Activated CD8-positive, alpha-beta T cell treated with anti-CD3 and anti-CD28 coated beads for 36 hours (primary cell): ENCODE measurements around the gene TSHZ3. TPM values are rescaled to one million over a fixed set of nuclear protein-coding genes. Genes with fewer than 3 reads are reported as not detected.

Source experiments
- ATAC-seq: fragments of 200-7000 bp; cut with Tn5 transposase; one replicate; pipeline ENCODE4 v1.10.0; 2021; ENCODE audit warnings: mild to moderate bottlenecking, moderate library complexity
- CTCF ChIA-PET: fragments of 350-600 bp; sonication (Branson Sonifier 250); formaldehyde crosslinking; loops from one replicate; lab custom pipeline; 2021; ENCODE audit warnings: antibody characterized with exemption; lab: Charles Lee
- POLR2A ChIA-PET: fragments of 350-600 bp; sonication (Branson Sonifier 250); formaldehyde crosslinking; loops from one replicate; lab custom pipeline; 2021; ENCODE audit warnings: antibody characterized with exemption; lab: Charles Lee
- DNase-seq: peaks from one replicate; pipeline ENCODE4 v3.0.0-alpha.2; 2020
- H3K27ac Mint-ChIP-seq: one replicate; pipeline ENCODE4 v1.8.0; 2021; ENCODE audit warnings: mild to moderate bottlenecking, mixed read lengths
- H3K27me3 Mint-ChIP-seq: one replicate; pipeline ENCODE4 v1.8.0; 2021; ENCODE audit warnings: mixed read lengths
- H3K36me3 Mint-ChIP-seq: one replicate; pipeline ENCODE4 v1.8.0; 2021; ENCODE audit warnings: low read depth, mixed read lengths
- H3K4me1 Mint-ChIP-seq: one replicate; pipeline ENCODE4 v1.8.0; 2021; ENCODE audit warnings: low read depth, mixed read lengths
- H3K4me3 Mint-ChIP-seq: one replicate; pipeline ENCODE4 v1.8.0; 2021; ENCODE audit warnings: mild to moderate bottlenecking, moderate library complexity, mixed read lengths
- H3K9me3 Mint-ChIP-seq: one replicate; pipeline ENCODE4 v1.8.0; 2021; ENCODE audit warnings: mixed read lengths
- intact Hi-C: fragments of 100-400 bp; cut with micrococcal nuclease; formaldehyde crosslinking; loops from one replicate; pipeline ENCODE4 v1.10.0; 2022
- total RNA-seq, 2 experiments: library from RNA; stranded (reverse); gene quantifications; one replicate each; pipeline ENCODE4 v1.2.3, GENCODE V29; 2021
- TF ChIP-seq, protein P1 (sequence below): fragments of 200-600 bp; IDR thresholded peaks from one replicate; pipeline ENCODE4 v1.8.0; 2022; ENCODE audit warnings: antibody characterized with exemption, mild to moderate bottlenecking

TSHZ3 gene
- total RNA-seq, 2 experiments from 2014 or later: 0.16 to 0.38 TPM

DNA sequence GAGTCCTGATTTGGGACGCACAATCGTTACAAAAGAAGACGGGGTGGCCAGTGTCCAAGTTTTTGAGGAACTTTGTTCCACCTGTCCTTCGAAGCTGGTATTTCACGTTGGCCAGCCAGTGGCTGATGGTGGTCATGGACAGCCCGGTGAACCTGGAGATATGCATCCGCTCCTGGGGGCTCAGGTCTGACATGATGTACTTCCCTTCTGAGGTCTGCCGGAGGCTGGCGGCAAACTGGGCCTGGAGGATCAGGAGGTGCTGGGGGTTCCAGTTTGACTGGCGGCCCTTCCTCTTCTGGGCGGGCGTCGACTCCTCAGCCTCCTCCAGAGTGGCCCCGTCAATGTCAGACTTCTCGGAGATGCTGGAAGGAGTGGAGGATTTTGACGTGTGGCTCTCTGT, 72.4 kb downstream of the TSHZ3 start:
- no peak for DNase-seq
- H3K27ac Mint-ChIP-seq: no peak overlapping the region
- ChIA-PET POLR2A (no interaction called here), CTCF (no interaction called here)
- H3K27me3 Mint-ChIP-seq: peaks cover 1% of the 10 kb centered on the region
- intact Hi-C loops: no loop called here
- TF ChIP-seq, protein P1, sequence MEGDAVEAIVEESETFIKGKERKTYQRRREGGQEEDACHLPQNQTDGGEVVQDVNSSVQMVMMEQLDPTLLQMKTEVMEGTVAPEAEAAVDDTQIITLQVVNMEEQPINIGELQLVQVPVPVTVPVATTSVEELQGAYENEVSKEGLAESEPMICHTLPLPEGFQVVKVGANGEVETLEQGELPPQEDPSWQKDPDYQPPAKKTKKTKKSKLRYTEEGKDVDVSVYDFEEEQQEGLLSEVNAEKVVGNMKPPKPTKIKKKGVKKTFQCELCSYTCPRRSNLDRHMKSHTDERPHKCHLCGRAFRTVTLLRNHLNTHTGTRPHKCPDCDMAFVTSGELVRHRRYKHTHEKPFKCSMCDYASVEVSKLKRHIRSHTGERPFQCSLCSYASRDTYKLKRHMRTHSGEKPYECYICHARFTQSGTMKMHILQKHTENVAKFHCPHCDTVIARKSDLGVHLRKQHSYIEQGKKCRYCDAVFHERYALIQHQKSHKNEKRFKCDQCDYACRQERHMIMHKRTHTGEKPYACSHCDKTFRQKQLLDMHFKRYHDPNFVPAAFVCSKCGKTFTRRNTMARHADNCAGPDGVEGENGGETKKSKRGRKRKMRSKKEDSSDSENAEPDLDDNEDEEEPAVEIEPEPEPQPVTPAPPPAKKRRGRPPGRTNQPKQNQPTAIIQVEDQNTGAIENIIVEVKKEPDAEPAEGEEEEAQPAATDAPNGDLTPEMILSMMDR: no peak
- ATAC-seq: no peak
- H3K4me1 Mint-ChIP-seq: no peaks in the 10 kb centered on the region
- no peak overlapping the region for H3K4me3 Mint-ChIP-seq
- H3K9me3 Mint-ChIP-seq: no peaks in the 10 kb centered on the region
- no peaks in the 10 kb centered on the region for H3K36me3 Mint-ChIP-seq

DNA sequence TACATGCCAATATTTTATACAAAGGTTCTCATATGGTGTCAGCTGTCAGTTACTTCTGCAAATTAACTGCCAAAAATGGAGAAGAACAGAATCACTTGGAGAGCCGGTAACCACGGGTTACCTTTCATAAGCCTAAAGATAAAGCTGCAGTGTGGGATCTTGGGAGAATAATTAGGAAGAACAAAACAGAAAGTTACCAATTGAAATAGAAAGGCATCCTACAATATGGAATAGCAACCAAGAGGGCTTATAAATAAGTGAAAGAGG, 74.2 kb downstream of the TSHZ3 start:
- POLR2A ChIA-PET: no interaction called here
- peaks cover 1% of the 10 kb centered on the region for H3K27me3 Mint-ChIP-seq
- intact Hi-C loops: no loop called here

DNA sequence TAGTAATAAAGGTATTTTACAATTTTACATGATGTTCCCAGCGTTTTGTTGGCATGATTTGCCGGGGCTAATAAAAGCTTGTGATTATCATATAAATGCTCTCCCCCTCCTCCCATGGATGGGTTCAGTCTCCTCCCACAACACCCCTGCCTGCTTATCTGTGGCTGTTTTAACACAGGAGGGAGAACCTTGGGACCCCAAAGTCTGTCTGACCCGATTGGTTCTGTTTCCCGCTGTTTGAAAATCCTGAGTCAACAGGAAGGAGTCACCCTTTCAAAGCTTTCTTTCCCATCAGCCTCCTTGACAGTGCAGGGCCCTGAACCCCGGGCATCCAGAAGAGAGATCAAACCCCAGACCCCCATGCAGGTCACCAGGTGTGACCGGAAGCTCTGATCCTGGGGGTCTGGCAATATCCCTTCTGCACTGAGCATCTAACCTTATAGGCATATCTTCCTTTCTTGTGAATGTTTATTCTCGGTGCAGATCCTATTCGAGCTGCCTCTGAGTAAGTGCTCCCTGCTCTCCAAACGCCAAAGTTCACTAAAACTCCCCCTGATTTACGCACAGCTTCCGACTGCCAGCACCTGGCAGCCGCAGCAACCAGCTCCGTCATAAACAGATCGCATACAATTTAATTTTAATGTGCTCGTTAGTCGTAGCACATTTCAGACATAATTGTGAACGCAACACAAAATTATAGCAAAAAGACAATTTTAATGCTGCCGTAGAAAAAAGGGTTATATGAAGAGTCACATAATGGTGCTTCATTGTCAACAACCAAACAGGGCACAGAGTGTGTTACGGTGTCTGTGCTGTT, 74.8 kb downstream of the TSHZ3 start:
- Mint-ChIP-seq H3K36me3 (no peaks in the 10 kb centered on the region), H3K27ac (no peak overlapping the region), H3K4me3 (no peak overlapping the region), H3K4me1 (no peaks in the 10 kb centered on the region), H3K27me3 (peaks cover 1% of the 10 kb centered on the region), H3K9me3 (no peaks in the 10 kb centered on the region)
- CTCF ChIA-PET: no interaction called here
- intact Hi-C loops: no loop called here
- DNase-seq: no peak
- no peak for ATAC-seq
- TF ChIP-seq, protein P1: no peak
- POLR2A ChIA-PET: no interaction called here

More for the DNA sequence above, 74.2 kb downstream of the TSHZ3 start:
- DNase-seq (no peak), ATAC-seq (no peak)
- Mint-ChIP-seq H3K27ac (no peak overlapping the region), H3K4me1 (no peaks in the 10 kb centered on the region), H3K9me3 (no peaks in the 10 kb centered on the region), H3K4me3 (no peak overlapping the region), H3K36me3 (no peaks in the 10 kb centered on the region)
- CTCF ChIA-PET: no interaction called here
- TF ChIP-seq, protein P1: no peak

DNA sequence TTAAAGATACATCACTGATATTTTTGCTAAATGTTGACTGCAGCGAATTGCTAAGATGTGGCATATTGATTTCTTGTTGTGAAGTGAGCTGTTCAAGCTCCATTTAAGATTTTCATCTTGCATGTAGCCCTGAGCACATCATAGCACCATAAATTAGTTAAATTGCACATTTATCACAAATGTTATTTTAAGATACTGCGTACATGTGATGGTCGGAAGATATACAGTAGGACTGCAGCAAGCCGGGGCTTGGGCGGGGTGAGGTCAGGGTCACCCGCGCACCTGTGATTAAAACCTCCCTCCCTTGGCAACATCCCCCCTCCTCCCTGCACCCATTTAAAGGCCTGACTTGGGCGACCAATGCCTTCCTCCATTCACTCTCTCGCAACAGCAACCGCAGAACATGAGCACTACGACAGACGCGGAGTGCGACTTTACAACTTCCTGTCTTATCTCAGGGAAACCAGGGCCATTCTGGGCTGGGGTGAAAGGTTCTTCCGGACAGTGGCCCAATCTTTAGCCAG, 76.6 kb downstream of the TSHZ3 start:
- ATAC-seq (no peak), DNase-seq (no peak)
- Mint-ChIP-seq H3K36me3 (no peaks in the 10 kb centered on the region), H3K27me3 (peaks cover 1% of the 10 kb centered on the region), H3K4me1 (no peaks in the 10 kb centered on the region), H3K27ac (no peak overlapping the region), H3K4me3 (no peak overlapping the region), H3K9me3 (no peaks in the 10 kb centered on the region)
- CTCF ChIA-PET: no interaction called here
- POLR2A ChIA-PET: no interaction called here
- intact Hi-C loops: no loop called here
- TF ChIP-seq, protein P1: no peak

DNA sequence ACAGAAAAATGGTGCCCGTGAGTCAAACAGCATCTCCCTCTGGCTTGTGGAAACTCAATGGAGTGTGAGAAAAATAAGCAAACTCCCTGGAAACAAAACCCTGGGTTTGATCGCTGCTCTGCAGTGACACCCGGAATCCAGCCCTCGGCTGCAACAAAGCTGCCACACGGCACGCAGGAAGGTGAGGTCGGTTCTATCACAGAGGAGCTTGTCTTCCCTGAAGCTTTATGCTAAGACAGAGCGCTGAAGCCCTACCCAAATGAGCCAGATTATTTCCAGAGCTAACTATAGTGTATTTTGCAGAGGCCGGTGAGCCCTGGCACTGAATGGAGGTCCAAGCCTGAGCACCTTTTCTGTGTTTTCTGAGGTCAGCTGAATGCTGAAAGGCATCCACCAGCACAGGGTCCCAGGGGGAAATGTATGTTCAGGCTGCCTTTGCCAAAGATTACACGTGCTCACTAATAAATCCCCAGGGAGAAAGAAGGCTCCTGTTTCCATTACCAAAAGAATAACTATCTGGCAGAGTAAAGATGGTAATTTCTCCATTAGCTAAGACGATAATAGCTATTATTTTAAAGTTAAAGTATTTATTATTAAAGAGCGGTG, 77.8 kb downstream of the TSHZ3 start:
- H3K4me1 Mint-ChIP-seq: no peaks in the 10 kb centered on the region
- H3K4me3 Mint-ChIP-seq: no peak overlapping the region
- H3K36me3 Mint-ChIP-seq: no peaks in the 10 kb centered on the region
- DNase-seq (no peak), ATAC-seq (no peak)
- TF ChIP-seq, protein P1: no peak
- intact Hi-C loops: no loop called here
- ChIA-PET POLR2A (no interaction called here), CTCF (no interaction called here)
- H3K9me3 Mint-ChIP-seq: no peaks in the 10 kb centered on the region
- H3K27ac Mint-ChIP-seq: no peak overlapping the region
- H3K27me3 Mint-ChIP-seq: peaks cover 1% of the 10 kb centered on the region
